ENCODE results near the gene AURKAIP1. TPM values are rescaled to one million over a fixed set of nuclear protein-coding genes. Genes with fewer than 3 reads are reported as not detected.

AURKAIP1 gene
- total RNA-seq, 1 experiment from 2014 or later, result 196 TPM

- Histone ChIP-seq H3K79me1 (ENCODE audit: insufficient read depth, low read depth, low read length, poor library complexity, severe bottlenecking) (no peaks in the 10 kb centered on the region), H2BK12ac (ENCODE audit: insufficient read length, low read depth, low read length) (no peak overlapping the region), H3K27ac (ENCODE audit: insufficient read length, low read depth, low read length) (no peak overlapping the region), H3K9me3 (ENCODE audit: control insufficient read depth, low read depth, low read length) (no peaks in the 10 kb centered on the region), H2BK5ac (ENCODE audit: insufficient read length, low read length) (no peak overlapping the region), H2AK5ac (ENCODE audit: insufficient read length, low read length) (no peak overlapping the region), H3K14ac (ENCODE audit: insufficient read depth, low read length) (no peak overlapping the region), H4K20me1 (ENCODE audit: control insufficient read depth, insufficient read depth, insufficient read length) (no peaks in the 10 kb centered on the region), H3K23me2 (ENCODE audit: insufficient read length, low read depth, low read length, poor library complexity, severe bottlenecking) (peaks cover 3% of the 10 kb centered on the region), H3K56ac (ENCODE audit: insufficient read length, low read depth, low read length) (no peak overlapping the region), H3K4me1 (ENCODE audit: insufficient read depth, low read length) (peaks cover 5% of the 10 kb centered on the region; the same call in 1 of the 2 replicates), H3T11ph (ENCODE audit: low read length) (no peak overlapping the region), H2BK20ac (ENCODE audit: low read depth, low read length, poor library complexity, severe bottlenecking) (no peak overlapping the region), H4K5ac (ENCODE audit: insufficient read length, low read depth, low read length) (no peak overlapping the region), H4K91ac (ENCODE audit: insufficient read length, low read depth, low read length) (no peak overlapping the region), H2AFZ (ENCODE audit: low read length) (no peak overlapping the region), H3K9ac (ENCODE audit: extremely low read depth, insufficient read length, low read length) (no peak overlapping the region), H2BK15ac (ENCODE audit: low read depth, low read length) (no peak overlapping the region), H4K8ac (replicated peaks; ENCODE audit: insufficient read length, low read depth, low read length) (no peak overlapping the region), H3K4ac (ENCODE audit: low read depth, low read length) (no peak overlapping the region), H3K27me3 (ENCODE audit: insufficient read depth, low read length) (no peaks in the 10 kb centered on the region), H3K23ac (ENCODE audit: insufficient read length, low read depth, low read length) (no peak overlapping the region), H3K18ac (ENCODE audit: insufficient read length, low read depth, low read length) (no peak overlapping the region), H3K4me2 (ENCODE audit: insufficient read depth, insufficient read length, low read length) (no peak overlapping the region), H3K79me2 (ENCODE audit: insufficient read depth, low read length) (no peaks in the 10 kb centered on the region), H2BK120ac (ENCODE audit: low read depth, low read length, poor library complexity, severe bottlenecking) (no peak overlapping the region)
- Mint-ChIP-seq H3K36me3 (ENCODE audit: insufficient read depth in 1 of 3, low read depth in 3 of 3) (peaks cover 3 to 5% (median 4%) of the 10 kb centered on the region in 3 experiments; a peak in 6 of 7 replicates), H3K4me3 (peak overlapping the region in 1 of 2 experiments; percentile 59; a peak in 3 of 5 replicates), H3K4me1 (peaks cover 26 to 44% of the 10 kb centered on the region in 2 experiments), H3K27ac (peak overlapping the region in 1 of 3 experiments; percentile 62; a peak in 3 of 7 replicates), H3K27me3 (ENCODE audit: low read depth) (no peaks in the 10 kb centered on the region), H3K9me3 (peaks cover 3 to 4% of the 10 kb centered on the region in 2 experiments; a peak in 4 of 5 replicates)
- DNase-seq, result no peak
- TF ChIP-seq CTCF (conservative IDR thresholded peaks at IDR 0.05), result no peak
- no CpG with 5 or more reads among the region's 15 CpGs for WGBS (ENCODE audit: extremely low coverage, insufficient read length, low lambda C conversion rate)
Observed at GRCh38 chr1:1424707-1425106, 49.7 kb upstream of the AURKAIP1 start.

Data from H9 (cell line).